T-helper 17 cell (primary cell): ENCODE results near the gene TBL1XR1. TPM values are rescaled to one million over a fixed set of nuclear protein-coding genes. Genes with fewer than 3 reads are reported as not detected.
"Not testable (repeated sequence)": the region's sequence is repeated elsewhere in the genome, so short reads cannot be mapped to it uniquely, and the experiment has no call there.

Experiments used
- ATAC-seq: fragments of 150-1000 bp; cut with Tn5 transposase; 2 replicates; pipeline ENCODE4 v1.10.0; 2021; ENCODE audit warnings: mild to moderate bottlenecking, moderate library complexity
- DNase-seq, 3 donors: peaks; one replicate each; pipeline versions ENCODE4 v3.0.0 to v3.0.0-alpha.2; 2020 to 2021
- H3K9me3 ChIP-seq: one replicate; pipeline ENCODE4 v1.7.0; 2013; ENCODE audit warnings: low read length, mild to moderate bottlenecking; ENCODE audit not compliant: control insufficient read depth, poor library complexity, severe bottlenecking
- H3K27ac Mint-ChIP-seq: one replicate; pipeline ENCODE4 v1.8.0; 2022; ENCODE audit warnings: mild to moderate bottlenecking, moderate library complexity, mixed read lengths
- H3K27me3 Mint-ChIP-seq: one replicate; pipeline ENCODE4 v1.8.0; 2022; ENCODE audit warnings: mixed read lengths
- H3K36me3 Mint-ChIP-seq: one replicate; pipeline ENCODE4 v1.8.0; 2022; ENCODE audit warnings: low read depth, mixed read lengths
- H3K4me1 Mint-ChIP-seq: one replicate; pipeline ENCODE4 v1.8.0; 2022; ENCODE audit warnings: mild to moderate bottlenecking, mixed read lengths
- H3K4me3 Mint-ChIP-seq: one replicate; pipeline ENCODE4 v1.8.0; 2022; ENCODE audit warnings: mild to moderate bottlenecking, moderate library complexity, mixed read lengths
- total RNA-seq, 4 donors: library from RNA in 2 of 4; stranded (reverse) in 2 of 4; gene quantifications; one replicate each; pipeline ENCODE4 v1.2.3 and lab custom pipeline; 2022 to 2026

The TBL1XR1 gene
- total RNA-seq, 2 donors from 2014 or later = 115 to 136 TPM

DNA sequence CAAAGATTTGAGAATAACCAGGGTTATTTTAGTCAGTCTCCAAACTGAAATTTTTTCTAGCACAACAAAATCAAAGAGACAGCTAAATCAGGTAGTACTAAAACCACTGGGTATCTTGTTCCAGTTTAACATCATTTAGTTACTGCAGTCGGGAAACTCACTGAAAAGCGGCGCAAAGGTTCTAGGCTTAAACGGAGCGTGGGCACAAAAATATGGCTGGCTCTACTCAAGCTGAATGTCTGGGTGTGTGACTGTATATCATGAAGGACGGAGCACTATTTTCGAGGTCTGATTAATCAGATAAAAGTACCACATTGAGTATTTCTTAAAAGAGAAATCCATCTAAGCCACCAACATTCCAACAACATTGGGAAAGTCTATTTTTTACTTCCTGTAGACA, 152.1 kb downstream of the TBL1XR1 start:
- DNase-seq = no peak
- no peak overlapping the region for H3K4me3 Mint-ChIP-seq
- peaks cover 18% of the 10 kb centered on the region for H3K4me1 Mint-ChIP-seq
- H3K9me3 ChIP-seq = no peaks in the 10 kb centered on the region
- H3K27ac Mint-ChIP-seq = no peak overlapping the region
- H3K36me3 Mint-ChIP-seq = peaks cover 18% of the 10 kb centered on the region
- H3K27me3 Mint-ChIP-seq = no peaks in the 10 kb centered on the region
- ATAC-seq = no peak

DNA sequence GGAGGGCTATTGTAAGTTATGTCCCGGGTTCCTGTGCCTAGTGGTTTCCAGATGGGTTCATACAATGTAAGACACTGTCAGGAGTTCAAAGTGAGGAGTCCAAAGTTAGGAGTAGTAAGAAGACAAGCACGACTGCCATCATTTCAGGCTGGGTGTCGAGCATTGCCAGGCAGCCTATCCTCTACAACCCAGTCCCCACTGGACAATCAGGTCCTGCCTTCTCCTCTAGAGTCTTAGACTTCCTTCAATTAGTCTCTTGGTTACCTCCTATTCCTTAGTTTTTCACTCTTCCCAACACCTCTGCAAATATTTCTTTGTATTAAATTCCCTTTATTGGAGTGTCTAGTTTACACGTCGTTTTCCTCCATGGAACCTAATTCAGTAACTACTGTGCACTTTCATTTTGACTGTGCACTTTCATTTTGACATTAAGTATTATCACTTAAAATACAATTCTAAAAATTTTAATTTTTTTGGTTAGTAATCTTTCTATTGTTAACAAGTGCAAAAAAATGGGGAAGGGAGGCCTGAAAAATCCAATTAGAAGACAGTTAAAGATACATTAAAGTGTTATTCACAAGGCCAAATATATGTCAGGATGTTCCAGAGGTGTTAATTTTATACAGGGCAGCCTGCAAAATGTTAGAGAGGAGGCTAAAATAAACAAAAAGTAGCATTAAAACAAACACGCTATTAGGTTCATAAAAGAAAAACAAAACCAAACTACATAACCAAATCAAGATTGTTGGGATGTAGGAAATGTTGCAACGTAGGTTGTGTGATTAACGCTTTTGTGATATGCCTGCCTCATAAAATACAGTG, 155.3 kb downstream of the TBL1XR1 start:
- H3K4me3 Mint-ChIP-seq = peak overlapping the region; percentile 80
- DNase-seq = no peak
- ATAC-seq = no peak
- H3K4me1 Mint-ChIP-seq = peaks cover 18% of the 10 kb centered on the region
- H3K36me3 Mint-ChIP-seq = peaks cover 17% of the 10 kb centered on the region
- no peaks in the 10 kb centered on the region for H3K9me3 ChIP-seq
- H3K27me3 Mint-ChIP-seq = no peaks in the 10 kb centered on the region
- H3K27ac Mint-ChIP-seq = peak overlapping the region; percentile 56

DNA sequence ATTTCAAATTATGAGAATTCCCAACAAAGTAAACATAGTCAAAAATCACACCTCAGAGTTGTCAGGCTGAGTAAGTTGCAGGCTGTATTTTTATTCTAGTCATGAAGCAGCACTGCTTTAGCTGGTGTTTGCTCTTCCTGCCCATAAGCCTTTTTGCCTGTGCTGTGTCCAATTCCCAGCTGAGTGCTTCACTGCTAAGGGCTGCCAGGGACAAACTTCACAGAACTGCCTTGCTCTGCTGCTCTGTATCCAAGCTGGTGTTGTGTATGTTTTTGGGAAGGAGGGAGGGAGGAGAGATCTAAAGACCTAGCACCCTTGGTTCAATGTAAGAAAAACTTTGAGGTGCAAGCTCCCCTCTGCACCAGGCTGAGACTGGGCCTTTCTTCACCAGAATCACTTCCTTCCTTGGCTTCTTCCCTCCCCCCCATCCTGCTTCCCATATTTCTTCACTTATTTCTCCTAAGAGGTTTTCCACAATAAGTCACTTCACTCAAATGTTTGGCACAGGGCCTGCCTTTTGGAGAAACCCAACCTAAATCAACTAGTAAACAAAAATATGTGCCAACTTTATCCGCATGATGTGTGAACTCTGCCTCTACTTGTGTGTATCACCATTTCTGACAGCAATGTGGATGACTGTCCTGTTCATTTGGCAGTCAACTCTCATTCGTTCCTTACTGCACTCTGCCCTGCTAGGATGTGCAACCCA, 156.1 kb downstream of the TBL1XR1 start:
- no peak for DNase-seq
- no peak for ATAC-seq
- peak overlapping the region; percentile 56 for H3K27ac Mint-ChIP-seq
- H3K27me3 Mint-ChIP-seq = no peaks in the 10 kb centered on the region
- no peaks in the 10 kb centered on the region for H3K9me3 ChIP-seq
- peaks cover 15% of the 10 kb centered on the region for H3K4me1 Mint-ChIP-seq
- H3K4me3 Mint-ChIP-seq = peak overlapping the region; percentile 80
- peaks cover 15% of the 10 kb centered on the region for H3K36me3 Mint-ChIP-seq

DNA sequence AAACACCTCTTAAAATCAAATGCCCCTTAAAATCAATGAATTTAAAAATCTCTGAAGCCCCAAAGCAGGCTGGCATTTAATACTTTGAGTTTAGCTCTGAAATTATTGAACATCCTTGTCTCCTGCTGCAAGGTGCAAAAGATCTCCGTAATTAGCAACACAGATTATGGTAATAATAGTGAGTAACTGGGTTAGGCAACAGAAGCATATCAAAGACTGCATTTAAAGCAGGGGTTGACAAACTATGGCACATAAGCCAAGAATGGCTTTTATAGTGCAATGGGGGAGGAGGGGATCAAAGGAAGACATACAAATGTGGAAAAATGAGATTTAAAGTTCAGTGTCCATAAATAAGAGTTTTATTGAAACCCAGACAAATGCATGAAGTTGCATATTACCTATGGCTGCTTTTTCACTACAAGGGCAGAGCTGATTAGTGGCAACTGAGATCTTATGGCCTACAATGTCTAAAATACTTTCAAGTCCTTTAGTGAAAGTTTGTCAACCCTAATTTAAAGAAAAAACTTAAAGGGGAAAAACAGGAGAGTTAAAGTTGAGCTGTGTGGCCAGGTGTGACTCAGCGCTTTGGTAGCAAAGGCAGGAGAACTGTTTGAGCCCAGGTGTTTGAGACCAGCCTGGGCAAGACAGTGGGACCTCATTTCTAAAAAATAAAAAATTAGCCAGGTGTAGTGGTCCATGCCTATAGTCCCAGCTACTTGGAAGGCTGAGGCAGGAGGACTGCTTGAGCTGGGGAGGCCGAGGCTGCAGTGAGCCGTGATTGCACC, 157.6 kb downstream of the TBL1XR1 start:
- Mint-ChIP-seq H3K36me3 (peaks cover 18% of the 10 kb centered on the region), H3K27me3 (no peaks in the 10 kb centered on the region), H3K4me3 (no peak overlapping the region), H3K27ac (peak overlapping the region; percentile 78), H3K4me1 (peaks cover 20% of the 10 kb centered on the region)
- no peaks in the 10 kb centered on the region for H3K9me3 ChIP-seq
- DNase-seq (no peak), ATAC-seq (no peak)

DNA sequence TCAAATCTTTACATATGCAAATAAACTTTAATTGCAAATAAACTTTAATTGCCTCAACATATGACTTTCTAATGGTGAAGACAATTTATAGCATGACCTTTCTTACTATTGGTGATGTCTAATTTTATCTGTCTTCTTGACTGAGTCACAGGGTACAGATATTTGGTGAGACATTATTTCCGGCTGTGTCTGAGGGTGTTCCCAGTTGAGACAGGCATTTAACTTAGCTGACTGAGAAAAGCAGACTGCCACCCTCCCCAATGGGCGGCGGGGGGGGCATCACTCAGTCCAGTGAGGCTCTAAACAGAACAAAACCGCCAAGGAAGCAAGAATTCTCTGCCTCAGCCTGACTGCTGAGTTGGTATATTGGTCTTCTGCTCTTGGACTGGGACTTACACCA, 160.0 kb downstream of the TBL1XR1 start:
- DNase-seq (no peak), ATAC-seq (no peak)
- peak overlapping the region; percentile 24 for H3K27ac Mint-ChIP-seq
- peaks cover 16% of the 10 kb centered on the region for H3K4me1 Mint-ChIP-seq
- H3K9me3 ChIP-seq = no peaks in the 10 kb centered on the region
- H3K27me3 Mint-ChIP-seq = no peaks in the 10 kb centered on the region
- no peak overlapping the region for H3K4me3 Mint-ChIP-seq
- peaks cover 14% of the 10 kb centered on the region for H3K36me3 Mint-ChIP-seq

DNA sequence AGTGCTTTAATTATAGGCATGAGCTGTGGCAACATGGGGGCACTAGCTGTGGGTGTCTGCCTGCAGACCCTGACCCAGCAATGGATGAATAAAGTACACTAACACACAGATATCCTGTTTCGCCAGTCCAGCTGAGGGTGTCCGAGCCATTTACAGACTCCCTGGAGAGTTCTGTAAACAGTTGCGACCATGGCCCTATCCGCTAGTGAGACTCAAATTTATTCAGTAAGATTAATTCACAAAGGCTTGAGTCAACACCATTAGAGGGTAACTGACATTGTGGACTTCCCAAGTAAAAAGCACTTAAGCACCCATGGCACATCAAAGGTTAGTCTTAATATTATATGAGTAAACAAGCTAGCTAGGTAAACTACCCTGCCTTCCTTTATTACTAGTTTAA, 161.6 kb downstream of the TBL1XR1 start:
- H3K27ac Mint-ChIP-seq = peak overlapping the region; percentile 72
- DNase-seq = no peak
- ATAC-seq = no peak
- H3K36me3 Mint-ChIP-seq = peaks cover 9% of the 10 kb centered on the region
- H3K4me1 Mint-ChIP-seq = peaks cover 4% of the 10 kb centered on the region
- no peaks in the 10 kb centered on the region for H3K27me3 Mint-ChIP-seq
- no peaks in the 10 kb centered on the region for H3K9me3 ChIP-seq
- H3K4me3 Mint-ChIP-seq = no peak overlapping the region

DNA sequence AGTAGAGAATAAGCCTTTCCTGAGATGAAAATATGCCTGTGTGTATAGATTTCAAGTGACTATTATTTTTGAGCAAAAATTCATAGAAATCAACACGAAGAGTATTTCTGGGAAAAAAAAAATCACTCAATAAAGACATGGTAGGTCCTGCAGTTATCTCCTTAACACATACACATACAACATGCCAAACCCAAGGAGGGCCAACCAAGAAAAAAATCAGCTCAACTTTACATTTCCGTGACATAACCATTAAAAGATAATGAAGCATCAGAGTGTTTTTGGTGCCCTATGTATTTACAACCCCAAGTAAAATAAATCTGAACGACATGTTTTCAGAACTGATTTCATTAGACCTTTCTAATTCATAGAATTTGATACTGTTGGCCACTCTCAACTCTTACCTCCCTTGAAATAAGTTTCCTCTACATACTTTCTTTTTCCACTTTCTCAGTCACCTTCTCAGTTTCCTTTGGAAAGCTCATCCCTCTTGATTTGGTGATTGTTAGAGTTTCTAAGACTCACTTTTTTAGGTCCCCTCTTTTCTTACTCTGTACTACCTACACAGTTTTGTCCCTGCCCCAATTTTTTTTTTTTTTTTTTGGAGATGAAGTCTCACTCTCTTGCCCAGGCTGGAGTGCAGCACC, 162.3 kb downstream of the TBL1XR1 start:
- no peaks in the 10 kb centered on the region for H3K27me3 Mint-ChIP-seq
- DNase-seq (no peak), ATAC-seq (no peak)
- H3K36me3 Mint-ChIP-seq = peaks cover 9% of the 10 kb centered on the region
- H3K4me3 Mint-ChIP-seq = no peak overlapping the region
- H3K4me1 Mint-ChIP-seq = peaks cover 4% of the 10 kb centered on the region
- peak overlapping the region; percentile 72 for H3K27ac Mint-ChIP-seq
- H3K9me3 ChIP-seq = no peaks in the 10 kb centered on the region

DNA sequence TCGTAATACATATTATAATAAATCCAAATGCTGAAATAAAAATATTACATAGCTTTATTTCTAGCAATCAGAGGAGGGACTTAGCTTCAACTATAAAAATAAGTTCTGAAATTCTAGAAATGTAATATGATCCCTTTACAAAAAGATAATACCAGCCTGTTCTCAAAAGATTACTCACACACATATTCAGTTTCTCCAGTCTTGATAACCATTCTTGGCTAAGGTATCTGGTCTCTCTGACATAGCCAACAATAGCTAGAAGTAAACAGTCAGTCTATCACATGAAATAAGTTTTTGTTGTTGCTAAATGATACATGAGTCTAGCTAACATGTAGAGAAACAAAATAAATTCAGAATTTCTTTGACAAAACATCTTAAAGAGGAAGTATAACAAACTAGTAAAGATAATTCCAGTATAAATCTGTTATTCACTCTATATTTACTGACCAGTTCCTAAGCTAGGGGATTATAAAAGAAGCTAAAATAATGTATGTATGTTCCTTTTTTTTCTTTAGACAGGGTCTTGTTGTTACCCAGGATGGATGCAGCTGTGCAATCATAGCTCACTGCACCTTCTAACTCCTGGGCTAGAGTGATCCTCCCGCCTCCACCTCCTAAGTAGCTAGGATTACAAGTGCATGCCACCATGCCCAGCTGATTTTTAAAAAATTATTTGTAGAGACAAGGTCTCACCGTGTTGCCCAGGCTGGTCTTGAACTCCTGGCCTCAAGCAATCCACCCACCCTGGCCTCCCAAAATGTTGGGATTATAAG, 170.6 kb downstream of the TBL1XR1 start:
- H3K4me3 Mint-ChIP-seq = no peak overlapping the region
- peaks cover 5% of the 10 kb centered on the region for H3K36me3 Mint-ChIP-seq
- H3K27ac Mint-ChIP-seq = peak overlapping the region; percentile 32
- DNase-seq (no peak), ATAC-seq (no peak)
- no peaks in the 10 kb centered on the region for H3K27me3 Mint-ChIP-seq
- H3K4me1 Mint-ChIP-seq = peaks cover 2% of the 10 kb centered on the region
- no peaks in the 10 kb centered on the region for H3K9me3 ChIP-seq

DNA sequence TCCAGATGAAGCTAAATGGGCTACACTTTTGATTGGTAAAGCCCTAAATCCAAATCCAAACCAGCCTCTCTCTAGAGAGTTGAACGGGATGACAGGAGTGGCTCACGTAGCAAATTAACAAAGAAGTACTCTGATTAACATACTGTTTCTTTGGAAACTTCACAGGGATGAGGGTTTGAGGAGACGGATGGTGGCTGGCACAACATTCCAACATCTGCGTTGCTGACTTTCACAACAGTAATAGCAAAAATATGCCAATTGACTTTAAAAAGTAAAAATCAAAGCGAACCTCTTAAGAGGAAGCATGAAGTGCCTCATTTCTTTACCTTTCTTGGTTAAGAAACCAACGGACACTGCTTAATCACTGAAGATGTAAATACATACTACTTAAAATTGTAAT, 181.4 kb downstream of the TBL1XR1 start:
- Mint-ChIP-seq H3K27ac (no peak overlapping the region), H3K27me3 (no peaks in the 10 kb centered on the region), H3K4me3 (no peak overlapping the region), H3K4me1 (peaks cover 2% of the 10 kb centered on the region), H3K36me3 (no peaks in the 10 kb centered on the region)
- no peak for DNase-seq
- H3K9me3 ChIP-seq = no peaks in the 10 kb centered on the region
- ATAC-seq = no peak

DNA sequence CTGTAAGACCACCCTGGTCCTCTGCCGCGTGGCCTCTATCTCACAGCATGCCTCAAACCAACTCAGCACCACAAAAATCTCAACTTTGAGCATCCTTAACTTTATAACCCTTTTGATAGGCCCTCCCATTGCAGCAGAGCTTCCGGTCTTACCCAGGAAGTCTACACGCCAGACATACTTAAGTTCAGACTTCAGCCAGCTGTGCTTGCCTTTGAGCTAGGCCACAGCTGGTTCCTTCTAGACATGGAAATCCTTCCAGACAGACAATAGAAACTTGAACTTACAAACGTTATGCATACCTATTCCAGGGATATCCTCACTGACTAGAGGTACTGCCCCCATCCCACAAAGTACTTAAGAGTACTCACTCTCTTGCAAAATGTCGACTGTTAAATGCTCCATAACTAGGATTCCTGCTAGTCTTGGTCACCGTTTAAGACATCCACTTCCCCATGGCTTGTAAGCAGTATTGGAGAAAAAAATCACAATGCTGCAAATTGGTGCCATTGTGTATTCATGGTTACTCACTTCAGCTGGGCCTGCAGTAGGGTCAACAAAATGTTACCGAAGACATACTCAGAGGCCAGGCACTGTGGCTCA, 183.5 kb downstream of the TBL1XR1 start:
- H3K27ac Mint-ChIP-seq = no peak overlapping the region
- peaks cover 2% of the 10 kb centered on the region for H3K4me1 Mint-ChIP-seq
- no peaks in the 10 kb centered on the region for H3K9me3 ChIP-seq
- no peak for ATAC-seq
- H3K36me3 Mint-ChIP-seq = no peaks in the 10 kb centered on the region
- DNase-seq = no peak
- H3K27me3 Mint-ChIP-seq = no peaks in the 10 kb centered on the region
- H3K4me3 Mint-ChIP-seq = no peak overlapping the region

DNA sequence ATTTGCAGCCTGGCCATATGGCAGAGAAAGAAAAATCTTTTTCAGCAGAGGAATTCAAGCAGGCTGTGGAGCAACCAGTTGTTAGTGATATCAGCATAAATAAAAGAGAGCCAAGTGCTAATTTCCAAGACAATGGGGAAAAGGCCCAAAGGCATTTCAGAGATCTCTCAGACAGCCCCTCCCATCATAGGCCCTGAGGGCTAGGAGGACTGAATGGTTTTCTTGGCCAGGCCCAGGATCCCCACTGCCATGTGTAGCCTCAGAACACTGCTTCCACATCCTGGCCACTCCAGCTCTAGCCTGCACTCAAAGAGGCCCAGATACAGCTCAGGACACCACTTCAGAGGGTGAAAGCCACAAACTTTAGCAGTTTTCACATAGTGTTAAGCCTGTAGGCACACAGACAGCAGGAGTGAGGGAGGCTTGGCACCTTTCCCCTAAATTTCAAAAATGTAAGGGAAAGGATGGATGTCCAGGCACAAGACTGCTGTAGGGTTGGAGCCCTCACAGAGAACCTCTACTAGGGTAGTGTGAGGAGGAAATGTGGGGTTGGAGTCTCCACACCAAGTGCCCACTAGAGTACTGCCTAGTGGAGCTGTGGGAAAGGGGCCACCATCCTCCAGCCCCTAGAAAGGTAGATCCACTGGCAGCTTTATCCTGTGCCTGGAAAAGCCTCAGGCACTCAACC, 191.4 kb downstream of the TBL1XR1 start:
- no peak for DNase-seq
- no peaks in the 10 kb centered on the region for H3K4me1 Mint-ChIP-seq
- H3K27ac Mint-ChIP-seq = no peak overlapping the region
- ATAC-seq = no peak
- no peak overlapping the region for H3K4me3 Mint-ChIP-seq
- no peaks in the 10 kb centered on the region for H3K27me3 Mint-ChIP-seq
- peaks cover 2% of the 10 kb centered on the region for H3K36me3 Mint-ChIP-seq
- H3K9me3 ChIP-seq = no peaks in the 10 kb centered on the region

DNA sequence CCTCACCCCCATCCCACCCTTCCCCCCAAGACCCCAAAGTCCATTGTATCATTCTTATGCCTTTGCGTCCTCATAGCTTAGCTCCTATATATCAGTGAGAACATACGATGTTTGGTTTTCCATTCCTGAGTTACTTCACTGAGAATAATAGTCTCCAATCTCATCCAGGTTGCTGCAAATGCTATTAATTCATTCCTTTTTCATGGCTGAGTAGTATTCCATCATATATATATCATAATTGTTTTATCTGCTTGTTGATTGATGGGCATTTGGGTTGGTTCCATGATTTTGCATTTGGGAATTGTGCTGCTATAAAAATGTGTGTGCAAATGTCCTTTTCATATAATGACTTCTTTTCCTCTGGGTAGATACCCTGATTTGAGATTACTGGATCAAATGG, 197.1 kb downstream of the TBL1XR1 start:
- H3K4me3 Mint-ChIP-seq = not testable (repeated sequence)

More for the DNA sequence above, 197.1 kb downstream of the TBL1XR1 start:
- H3K27me3 Mint-ChIP-seq, H3K27ac Mint-ChIP-seq, H3K9me3 ChIP-seq, H3K36me3 Mint-ChIP-seq, ATAC-seq, H3K4me1 Mint-ChIP-seq, DNase-seq: not testable (repeated sequence)
